GM18517 (cell line): ENCODE results near the gene ARHGAP22.

Experiments
- ATAC-seq: cut with Tn5 transposase; IDR thresholded peaks from one replicate; pipeline ENCODE4 v1.9.1; 2021; ENCODE audit warnings: mild to moderate bottlenecking, moderate library complexity; ENCODE audit not compliant: unreplicated experiment

The ARHGAP22 gene

DNA sequence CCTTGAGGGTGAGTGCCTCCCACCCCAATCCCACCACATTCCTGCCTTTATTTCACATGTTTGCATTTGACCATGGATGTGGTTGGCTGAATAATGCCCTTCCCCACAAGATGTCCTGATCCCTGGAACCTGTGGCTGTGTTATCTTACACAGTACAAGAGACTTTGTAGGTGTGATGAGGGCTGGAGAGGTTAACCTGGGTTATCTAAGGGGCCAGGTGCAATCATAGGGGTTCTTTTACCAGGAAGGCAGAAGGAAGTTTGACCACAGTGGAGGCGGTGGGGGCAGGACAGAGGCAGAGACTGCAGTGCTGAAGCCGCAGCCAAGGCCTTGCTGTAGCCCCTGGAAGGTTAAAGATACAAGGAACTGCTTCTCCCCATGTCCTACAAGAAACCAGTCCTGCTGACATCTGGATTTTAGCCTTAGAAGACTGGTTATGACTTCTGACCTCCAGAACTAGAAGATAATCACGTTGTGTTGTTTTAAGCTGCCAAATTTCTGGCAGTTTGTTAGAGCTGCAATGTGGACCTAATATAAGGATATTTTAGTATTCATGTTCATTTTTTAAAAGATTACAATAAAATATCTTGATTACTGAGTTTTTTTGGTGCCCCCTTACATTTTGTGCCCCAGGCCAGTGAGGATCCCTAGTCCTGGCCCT, 136.6 kb downstream of the ARHGAP22 start:
- ATAC-seq = no peak

DNA sequence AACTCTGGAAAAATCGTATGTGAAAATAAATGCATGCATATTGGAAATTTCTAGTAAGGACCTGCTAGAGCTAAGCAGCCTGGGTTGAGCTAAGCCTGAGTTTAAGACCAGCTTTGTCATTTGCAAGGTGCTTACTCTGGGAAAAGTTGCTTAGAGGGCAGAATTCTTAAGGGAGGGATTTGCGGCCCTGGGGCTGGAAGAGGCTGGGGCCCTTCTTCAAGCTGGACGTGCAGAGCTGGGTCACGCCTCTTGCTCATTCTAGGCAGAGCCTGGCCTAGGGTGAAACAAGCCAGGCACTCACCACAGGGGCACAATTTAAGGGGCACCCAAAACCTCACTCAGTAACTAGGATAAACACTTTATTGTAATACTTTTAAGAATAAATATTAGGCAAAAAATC, 137.2 kb downstream of the ARHGAP22 start:
- ATAC-seq = no peak

DNA sequence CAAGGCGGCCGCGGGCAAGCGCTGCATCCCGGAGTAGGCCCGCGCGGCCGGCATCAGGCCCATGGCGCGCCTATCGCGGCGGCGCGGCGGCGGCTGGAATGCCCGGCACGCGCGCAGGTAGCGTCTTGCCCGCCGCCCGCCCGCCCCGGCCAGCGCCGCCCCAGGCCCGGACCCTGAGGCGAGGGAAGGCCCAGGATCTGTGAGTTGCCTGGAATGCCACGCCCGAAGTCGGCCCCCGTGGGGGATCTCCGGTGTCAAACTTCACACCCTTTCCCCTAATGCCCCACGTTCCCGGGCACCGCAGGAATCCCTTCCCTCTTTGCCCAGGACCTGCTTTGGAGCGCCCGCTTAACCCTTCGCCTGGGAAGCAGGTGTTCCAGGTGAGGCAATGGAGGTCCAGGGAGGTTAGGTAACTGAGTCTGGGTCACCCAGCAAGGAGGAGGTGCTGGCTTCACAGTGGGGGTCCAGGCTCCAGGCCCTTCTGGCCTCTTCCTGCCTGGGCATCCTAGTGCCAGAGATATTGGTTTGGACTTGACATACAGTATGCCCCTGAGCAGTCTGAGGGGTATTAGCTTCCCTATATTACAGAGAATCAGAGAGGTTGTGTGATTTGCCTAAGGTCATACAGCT, 138.1 kb downstream of the ARHGAP22 start:
- ATAC-seq = no peak

DNA sequence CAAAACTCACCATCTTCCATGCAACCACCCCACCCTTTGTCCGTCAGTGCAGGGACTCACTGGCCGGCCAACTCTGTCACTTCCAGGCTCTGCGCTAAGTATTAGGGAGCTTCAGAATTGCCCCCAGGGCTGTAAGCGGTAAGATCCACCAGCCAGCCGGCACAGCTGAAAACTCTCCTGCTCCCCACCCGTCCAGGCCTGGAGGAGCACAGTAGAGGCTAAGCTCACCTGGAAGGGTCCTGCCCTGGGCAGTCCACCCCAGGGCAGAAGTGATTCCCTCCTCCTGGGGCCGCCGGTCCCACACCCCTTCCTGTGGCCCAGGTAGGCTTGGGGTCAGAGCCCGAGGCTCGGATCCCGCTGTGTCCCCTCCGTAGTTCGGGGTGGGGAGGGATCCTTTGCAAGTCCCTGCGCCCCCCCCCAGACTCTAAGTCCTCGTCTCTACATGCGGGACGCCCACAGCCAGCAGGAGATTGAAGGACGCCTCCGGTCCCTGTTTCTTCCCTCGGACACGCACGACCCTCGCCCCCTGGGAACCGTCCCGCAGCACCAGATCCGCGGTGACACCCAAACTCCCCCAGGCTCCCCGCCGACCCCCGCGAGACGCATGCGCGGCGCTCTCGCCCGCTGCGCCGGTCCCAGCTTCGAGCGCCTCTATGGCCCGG, 138.9 kb downstream of the ARHGAP22 start:
- ATAC-seq = no peak

DNA sequence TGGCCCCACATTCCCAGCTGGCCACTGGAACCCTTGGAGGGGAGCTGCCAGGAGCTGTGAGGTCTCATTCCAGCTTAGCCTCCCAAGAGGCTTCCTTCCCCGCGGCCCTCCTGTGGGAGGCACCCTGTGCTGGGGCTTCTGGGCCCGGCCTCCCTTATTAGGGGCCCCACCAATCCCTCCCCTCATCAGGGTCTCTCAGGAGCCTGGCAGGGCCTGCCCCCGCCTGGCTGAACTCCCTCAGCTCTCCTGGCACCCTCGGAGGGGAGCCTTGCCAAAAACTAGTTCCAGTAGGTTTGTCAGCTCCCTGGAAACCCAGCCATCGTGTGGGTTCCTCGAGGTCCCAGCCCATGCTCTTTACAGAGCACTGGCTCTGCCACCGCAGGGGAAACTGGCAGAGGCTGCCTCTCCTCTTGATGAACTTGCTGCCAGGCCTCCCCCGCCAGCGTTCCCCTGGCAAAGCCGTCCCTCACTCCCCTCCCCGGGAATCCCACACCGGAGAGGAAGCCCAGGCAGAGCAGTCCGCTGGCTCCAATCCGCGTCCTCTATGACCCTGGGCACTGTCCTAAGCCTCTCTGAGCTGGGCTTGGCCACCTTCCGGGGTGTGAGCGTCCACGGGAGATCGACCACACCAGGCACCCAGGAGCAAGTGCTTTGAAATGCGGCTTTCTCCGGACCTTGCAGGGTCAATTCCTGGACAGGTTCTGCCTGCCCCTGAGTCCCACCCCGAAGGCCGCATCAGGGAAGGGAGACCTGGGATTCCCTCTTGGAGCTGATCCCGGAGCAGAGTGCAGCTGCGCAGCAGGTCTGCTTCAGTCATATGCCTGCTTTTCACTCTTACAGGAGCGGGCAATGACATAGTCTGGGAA, 139.8 kb downstream of the ARHGAP22 start:
- ATAC-seq = no peak

DNA sequence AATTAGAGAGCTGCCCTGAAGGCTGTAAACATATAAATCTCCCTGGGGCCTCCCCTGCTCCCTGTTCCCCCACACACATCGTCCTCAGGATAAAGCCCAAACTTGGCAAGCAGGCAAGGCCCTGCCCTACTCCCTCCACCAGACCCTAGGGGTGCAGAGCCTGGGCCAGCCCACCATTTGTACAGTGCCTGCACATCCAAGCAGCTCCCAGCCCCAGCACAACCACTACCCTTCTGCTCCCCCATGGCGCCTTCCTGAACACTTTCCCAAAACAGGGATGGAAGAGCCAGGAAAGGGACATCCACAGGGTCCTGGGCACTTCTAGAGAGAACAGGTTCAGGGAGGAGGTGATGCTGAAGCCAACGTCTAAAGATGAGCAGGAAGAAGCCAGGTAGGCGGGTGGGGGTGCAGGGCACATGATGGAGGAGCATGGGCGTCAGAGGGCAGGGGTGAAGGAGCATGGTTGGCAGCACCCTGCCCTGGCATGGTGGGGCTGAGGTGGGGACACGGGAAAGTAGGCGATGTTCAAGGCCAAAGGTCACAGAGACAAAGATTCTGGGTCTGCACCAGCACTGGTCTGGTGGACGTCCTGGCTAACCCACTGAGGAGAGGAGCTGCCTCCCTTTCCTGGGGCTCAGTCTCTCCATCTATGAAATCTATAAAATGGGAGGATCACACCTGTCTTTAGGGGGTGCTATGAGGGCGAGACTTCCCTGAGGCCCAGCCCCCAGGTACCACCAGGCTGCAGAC, 140.6 kb downstream of the ARHGAP22 start:
- no peak for ATAC-seq

DNA sequence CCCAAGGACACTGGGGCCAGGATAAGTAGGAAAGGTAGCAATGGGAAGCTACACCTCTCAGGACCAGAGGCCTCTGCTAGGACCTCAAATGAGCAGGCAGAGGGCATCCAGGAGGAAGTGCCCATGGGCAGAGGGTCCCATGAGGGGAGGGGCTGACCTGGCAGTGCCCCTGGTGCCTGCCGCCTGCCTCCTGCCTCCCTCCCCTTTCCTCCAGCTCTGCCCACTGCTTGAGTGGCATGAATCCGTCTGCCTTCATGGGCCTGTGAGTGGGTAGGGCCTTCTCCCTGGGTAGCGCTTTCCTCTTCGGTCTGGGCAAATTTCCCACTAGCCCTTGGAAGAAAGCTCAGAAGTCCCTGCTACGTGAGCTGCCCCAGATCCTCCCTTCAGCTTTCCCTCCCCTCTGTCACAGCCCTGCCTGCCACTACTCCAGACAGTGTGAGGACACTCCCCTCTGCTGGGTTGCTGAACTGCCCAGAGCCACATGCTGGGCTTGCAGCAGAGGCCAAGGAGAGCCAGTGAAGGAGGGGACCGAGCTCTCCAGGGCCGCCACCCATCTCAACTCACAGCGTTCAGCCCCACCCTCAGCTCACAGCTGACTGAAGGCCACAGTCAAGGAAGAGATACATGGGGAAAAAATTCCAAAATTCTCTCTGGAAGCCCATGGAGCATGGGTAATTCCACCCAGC, 141.4 kb downstream of the ARHGAP22 start:
- no peak for ATAC-seq

DNA sequence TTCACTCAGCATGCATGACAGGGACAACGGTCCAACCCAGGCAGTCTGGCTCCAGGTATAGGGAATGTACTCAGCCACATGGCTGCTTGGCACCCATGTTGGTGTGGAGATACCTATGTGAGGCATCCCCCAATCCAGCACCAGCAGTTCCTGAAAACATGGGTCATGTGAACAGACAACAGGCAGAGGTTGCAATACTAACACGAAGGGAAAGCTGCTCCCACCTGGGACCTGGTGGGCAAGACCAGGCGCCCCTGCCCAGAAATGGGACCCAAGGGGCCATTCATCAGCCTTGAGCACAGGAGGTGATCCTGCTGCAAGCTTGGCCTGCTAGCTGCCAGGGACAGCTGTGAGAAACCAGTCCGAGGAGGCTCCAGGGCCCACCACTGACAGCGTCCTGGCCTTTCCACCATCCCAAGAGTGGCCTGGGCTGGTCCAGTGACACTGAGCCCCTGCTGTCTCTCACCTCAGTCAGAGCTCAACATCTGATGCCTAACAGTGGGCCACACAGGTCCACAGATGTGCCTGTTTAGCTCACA, 142.3 kb downstream of the ARHGAP22 start:
- ATAC-seq = no peak

DNA sequence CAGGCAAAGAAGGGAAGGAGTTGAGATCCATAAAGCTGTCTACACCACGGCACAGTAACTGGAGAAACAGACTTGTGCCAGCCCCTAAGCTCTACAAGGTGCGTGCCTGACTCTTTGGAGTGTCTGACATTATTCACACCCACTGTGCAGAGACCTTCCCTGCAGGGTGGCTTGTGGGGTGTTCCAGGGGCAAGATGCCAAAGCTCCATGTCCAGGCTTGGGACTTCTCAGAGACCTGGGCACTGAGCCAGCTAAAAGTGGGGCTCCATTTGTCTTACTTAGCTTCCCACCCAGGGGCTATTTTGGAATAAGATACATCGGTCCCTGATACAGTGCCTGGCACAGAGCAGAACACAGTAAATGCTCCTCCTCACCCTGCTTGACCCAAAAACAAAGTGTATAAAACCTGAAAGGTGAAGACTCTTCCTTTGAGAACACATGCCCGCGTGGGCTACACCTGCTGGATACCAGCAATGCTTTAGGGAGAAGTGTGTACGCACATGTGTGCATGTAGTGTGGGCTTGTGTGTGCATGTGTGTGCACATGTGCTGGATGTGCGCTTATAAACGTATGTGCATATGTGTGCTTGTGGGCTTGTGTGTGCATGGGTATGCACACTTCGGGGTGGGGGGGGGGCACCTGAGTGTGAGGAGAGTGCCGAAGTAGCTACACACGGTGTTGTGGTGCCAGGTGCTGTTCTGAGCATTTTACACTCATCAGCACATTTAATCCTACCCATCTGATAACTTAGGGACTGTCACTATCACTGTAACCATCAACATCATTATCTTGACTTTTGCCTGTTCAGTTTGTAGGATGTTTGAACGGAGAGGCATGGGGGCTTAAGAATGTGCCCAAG, 143.0 kb downstream of the ARHGAP22 start:
- no peak for ATAC-seq

DNA sequence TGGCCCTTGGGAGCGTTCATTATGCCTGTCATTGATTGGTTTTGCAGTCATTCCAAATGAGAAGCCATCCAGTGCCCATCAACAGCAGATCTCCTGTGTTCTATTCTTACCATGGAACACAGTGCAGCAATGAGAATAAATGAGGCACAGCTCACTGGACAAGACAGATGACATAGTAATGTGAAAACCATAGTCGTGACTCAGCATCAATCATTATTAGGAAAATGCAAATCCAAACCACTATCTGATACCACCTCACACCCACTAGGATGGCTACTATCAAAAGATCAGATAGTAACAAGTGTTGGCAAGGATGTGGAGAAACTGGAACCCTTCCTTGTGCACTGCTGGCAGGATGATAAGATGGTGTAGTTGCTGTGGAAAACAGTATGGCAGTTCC, 144.7 kb downstream of the ARHGAP22 start:
- no peak for ATAC-seq

DNA sequence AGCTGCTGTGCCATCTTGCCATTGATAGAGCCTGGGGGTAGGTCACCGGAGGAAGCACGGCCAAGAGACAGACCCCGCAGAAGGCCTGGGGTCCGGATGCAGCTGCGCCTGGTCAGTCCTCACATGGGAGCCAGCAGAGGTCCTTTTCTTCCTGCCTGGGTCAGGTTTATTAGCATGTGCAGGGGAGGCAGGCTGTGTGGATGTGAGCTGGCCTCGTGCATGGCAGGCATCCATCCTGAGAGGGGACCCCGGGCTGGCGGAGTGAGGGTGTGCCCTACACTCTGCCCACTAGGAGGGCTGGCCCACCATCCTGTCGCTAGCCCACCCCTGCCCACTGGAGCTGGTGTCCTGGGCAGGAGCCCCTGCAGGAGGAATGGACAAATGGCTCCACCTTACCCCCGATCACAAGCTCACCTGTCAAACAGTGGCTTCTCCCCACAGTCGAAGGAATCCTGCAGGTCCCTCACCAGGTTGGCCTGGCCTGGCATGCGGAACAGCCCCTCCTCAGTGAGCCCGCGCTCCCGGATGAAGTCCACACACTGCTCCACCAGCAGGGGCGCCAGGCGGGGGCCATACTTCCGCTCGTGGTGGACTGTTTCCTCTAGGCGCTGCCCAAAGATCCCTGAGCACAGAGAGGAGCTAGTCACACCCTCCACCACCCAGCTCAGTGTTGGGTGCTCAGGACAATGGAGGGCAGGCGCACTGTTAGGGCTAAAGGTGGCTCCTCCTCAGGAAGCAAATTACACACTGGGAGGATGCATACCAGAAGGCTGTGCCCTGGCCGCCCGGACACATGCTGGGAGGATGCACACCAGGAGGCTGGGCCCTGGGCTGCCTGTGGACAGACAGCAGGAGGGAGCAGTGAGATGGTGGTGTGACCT, 145.4 kb downstream of the ARHGAP22 start:
- ATAC-seq = no peak

DNA sequence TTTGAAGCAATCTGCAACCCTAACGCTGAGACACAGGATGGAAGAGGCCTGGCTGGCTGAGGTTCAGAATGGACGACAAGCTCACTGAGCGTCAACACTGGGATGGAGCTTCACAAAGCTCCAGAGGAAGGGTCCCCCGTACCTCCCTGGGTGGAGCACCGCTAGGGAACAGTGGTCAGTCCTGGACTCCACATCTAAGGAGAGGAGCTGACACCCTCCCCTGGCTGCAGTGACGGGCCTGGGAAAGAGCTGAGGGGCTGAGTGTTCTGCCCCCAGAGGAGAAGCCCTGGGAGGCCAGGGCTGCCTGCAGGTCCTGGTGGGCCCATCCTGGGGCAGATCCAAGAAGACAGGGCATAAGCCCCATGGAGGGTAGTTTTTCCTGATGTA, 146.2 kb downstream of the ARHGAP22 start:
- no peak for ATAC-seq

DNA sequence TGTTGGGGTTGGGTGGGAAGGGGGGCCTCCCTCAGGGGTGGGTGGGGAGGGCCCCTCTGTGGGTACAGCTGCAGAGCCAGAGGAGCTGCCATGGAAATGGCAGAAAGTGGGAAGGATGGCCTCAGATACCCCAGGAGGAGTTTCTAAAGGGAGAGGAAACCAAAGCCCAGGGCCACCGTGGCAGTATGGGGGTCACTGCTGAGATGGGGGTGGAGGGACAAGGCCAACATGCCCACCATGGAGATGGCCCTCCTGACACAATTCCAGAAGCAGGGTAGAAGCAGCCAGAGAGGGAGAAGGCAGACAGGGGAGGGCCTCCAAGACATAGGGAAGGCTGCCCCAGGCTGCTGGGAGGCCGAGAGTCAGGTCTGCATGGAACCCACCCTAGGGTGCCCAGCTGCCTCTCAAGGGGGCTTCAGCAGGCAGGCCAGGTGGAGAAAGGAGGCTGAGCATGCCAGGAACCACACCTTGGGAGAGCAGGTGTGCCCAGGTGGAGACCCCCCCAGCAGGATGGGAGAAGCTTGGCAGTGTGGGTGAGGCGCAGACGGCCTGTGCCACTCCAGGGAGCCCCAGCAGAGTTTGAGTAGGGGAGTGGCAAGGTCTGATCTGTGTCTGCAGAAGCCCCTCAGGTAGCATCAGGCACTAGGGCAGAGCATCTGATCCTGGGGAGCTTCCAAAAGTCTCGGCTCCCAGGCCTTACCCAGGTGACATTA, 146.8 kb downstream of the ARHGAP22 start:
- no peak for ATAC-seq

DNA sequence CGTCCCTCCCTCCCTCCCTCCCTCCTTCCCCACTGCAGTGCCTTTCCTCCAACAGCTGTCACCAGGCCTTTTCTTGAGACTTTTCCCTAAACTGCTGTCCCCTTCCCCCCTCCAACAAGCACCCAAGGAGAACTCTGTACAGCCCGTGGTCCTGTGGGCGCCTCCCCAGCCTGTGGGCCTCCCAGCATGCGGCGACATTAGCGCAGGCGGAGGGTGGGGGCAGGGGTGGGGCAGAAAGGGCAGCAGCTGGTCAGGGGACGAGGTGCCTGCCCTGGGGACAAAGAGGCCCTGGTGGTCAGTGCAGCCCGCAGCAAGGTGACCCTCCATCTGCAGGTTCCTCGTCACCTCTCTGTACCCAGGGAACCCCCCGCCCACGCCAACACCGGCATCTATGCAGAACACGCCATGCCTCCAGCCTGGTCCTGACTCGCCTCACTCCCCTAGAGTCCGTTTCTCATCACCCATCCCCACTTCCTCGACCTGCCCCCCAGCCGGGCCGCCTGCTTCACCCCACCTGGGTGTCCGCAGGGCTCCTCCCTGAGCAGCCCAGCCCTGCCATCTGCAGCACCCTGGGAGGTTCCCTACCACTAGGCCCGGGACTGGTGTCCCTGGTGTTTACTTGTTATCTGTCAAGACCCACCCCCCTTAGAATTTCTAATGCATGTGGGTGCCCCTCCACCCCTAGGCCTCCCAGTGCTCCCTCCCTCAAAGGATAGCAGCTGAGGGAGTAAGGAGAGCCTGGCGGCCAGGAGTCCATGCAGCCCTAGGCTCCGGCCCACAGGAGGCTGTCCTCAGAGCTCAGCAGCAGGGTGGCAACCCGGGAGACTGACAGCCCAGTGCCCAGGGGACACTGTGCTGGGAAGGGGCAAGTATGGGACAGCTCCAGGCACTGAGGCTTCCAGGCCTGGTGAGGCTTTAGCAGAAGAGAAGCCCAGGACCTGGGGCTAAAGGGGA, 147.8 kb downstream of the ARHGAP22 start:
- ATAC-seq = peak; percentile 49

DNA sequence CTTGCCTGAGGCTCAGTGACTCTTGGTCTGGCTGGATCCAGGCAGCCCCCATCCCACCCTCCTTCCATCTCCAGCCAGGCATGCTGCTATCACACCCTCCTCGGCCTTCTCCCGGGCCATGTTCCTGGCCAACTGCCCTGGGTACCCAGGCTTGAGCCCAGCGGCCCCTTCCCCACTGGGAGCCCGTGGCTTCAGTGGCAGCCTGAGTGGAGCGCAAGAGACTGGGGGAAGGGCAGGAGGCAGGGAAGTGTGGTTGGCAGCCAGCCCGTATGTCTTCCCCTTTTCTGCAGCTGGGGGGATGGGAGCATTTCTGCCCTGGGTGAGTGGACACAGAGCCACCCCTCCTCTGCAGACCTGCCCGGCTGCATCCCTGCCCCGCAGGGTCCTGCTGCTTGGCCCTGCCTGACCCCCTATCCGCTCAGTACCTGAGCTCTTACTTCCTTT, 148.5 kb downstream of the ARHGAP22 start:
- no peak for ATAC-seq
